OCI-LY7 (cell line): Measurements from ENCODE around the gene GPR132.

Experiments used
- EZH2phosphoT487 ChIP-seq: fragments of 200-600 bp; sonication (generic); IDR thresholded peaks from 2 replicates; pipeline ENCODE4 v1.6.1; 2018; ENCODE audit warnings: low read depth, borderline replicate concordance, mild to moderate bottlenecking, mixed run types, antibody characterized with exemption, low read length, moderate library complexity, mixed read lengths
- TF ChIP-seq, protein P1 (sequence below): fragments of 200-600 bp; sonication (generic); conservative IDR thresholded peaks from 2 replicates; pipeline ENCODE4 v1.5.1; 2014; ENCODE audit warnings: mild to moderate bottlenecking, antibody characterized with exemption, low read length, moderate library complexity, mixed read lengths

DNA sequence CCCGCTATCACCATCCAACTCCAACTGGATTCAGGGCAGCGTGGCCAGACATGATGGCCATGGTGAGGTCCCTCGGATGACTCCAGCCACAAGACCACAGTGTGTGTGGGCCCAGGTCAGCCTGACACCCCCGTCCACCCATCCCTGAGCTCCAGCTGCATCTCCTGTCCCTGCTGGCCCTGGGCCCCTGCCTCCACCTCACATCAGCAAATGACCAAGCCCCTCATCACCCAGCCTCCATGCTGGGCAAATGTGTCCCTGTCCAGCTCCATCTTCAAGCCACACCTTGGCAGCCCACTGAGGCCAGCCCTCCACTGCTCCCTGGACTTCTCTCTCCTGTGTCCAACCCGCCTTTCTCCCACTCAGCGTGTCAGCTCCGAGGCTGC lies 3.2 kb downstream of the GPR132 start:
- TF ChIP-seq, protein P1, sequence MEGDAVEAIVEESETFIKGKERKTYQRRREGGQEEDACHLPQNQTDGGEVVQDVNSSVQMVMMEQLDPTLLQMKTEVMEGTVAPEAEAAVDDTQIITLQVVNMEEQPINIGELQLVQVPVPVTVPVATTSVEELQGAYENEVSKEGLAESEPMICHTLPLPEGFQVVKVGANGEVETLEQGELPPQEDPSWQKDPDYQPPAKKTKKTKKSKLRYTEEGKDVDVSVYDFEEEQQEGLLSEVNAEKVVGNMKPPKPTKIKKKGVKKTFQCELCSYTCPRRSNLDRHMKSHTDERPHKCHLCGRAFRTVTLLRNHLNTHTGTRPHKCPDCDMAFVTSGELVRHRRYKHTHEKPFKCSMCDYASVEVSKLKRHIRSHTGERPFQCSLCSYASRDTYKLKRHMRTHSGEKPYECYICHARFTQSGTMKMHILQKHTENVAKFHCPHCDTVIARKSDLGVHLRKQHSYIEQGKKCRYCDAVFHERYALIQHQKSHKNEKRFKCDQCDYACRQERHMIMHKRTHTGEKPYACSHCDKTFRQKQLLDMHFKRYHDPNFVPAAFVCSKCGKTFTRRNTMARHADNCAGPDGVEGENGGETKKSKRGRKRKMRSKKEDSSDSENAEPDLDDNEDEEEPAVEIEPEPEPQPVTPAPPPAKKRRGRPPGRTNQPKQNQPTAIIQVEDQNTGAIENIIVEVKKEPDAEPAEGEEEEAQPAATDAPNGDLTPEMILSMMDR: no peak
- TF ChIP-seq EZH2phosphoT487: no peak
